ENCODE measurements around the gene PTPRZ1.

DNA sequence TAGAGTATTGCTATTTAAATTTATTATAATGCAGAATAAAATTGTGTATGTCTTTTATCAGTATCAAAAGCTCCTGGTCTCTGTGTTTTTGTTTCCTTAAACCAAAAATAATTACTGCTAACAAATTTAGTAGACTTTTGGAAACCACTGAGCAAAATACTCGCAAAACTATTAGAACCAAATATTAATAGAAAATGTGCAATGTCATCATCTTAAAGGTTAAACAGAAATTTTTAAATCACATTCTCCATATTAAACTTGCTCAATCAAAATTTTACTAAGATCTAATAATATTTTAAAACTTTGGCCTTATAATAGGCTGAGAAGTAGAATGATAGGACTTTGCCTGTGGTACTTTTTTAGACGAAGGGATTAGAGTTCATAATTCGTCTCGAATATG lies 222.7 kb downstream of the PTPRZ1 start:
- TF ChIP-seq, protein P1, sequence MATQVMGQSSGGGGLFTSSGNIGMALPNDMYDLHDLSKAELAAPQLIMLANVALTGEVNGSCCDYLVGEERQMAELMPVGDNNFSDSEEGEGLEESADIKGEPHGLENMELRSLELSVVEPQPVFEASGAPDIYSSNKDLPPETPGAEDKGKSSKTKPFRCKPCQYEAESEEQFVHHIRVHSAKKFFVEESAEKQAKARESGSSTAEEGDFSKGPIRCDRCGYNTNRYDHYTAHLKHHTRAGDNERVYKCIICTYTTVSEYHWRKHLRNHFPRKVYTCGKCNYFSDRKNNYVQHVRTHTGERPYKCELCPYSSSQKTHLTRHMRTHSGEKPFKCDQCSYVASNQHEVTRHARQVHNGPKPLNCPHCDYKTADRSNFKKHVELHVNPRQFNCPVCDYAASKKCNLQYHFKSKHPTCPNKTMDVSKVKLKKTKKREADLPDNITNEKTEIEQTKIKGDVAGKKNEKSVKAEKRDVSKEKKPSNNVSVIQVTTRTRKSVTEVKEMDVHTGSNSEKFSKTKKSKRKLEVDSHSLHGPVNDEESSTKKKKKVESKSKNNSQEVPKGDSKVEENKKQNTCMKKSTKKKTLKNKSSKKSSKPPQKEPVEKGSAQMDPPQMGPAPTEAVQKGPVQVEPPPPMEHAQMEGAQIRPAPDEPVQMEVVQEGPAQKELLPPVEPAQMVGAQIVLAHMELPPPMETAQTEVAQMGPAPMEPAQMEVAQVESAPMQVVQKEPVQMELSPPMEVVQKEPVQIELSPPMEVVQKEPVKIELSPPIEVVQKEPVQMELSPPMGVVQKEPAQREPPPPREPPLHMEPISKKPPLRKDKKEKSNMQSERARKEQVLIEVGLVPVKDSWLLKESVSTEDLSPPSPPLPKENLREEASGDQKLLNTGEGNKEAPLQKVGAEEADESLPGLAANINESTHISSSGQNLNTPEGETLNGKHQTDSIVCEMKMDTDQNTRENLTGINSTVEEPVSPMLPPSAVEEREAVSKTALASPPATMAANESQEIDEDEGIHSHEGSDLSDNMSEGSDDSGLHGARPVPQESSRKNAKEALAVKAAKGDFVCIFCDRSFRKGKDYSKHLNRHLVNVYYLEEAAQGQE (tag by site-specific recombination; IDR thresholded peaks at IDR 0.05) = no peak
- no peak for TF ChIP-seq ZNF350 (tag by site-specific recombination; IDR thresholded peaks at IDR 0.05)
- TF ChIP-seq SETDB1 (IDR thresholded peaks at IDR 0.05; ENCODE audit: insufficient read length, low read length) = no peak
- TF ChIP-seq, protein P2, sequence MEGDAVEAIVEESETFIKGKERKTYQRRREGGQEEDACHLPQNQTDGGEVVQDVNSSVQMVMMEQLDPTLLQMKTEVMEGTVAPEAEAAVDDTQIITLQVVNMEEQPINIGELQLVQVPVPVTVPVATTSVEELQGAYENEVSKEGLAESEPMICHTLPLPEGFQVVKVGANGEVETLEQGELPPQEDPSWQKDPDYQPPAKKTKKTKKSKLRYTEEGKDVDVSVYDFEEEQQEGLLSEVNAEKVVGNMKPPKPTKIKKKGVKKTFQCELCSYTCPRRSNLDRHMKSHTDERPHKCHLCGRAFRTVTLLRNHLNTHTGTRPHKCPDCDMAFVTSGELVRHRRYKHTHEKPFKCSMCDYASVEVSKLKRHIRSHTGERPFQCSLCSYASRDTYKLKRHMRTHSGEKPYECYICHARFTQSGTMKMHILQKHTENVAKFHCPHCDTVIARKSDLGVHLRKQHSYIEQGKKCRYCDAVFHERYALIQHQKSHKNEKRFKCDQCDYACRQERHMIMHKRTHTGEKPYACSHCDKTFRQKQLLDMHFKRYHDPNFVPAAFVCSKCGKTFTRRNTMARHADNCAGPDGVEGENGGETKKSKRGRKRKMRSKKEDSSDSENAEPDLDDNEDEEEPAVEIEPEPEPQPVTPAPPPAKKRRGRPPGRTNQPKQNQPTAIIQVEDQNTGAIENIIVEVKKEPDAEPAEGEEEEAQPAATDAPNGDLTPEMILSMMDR (tag by site-specific recombination; IDR thresholded peaks at IDR 0.05) = no peak
- TF ChIP-seq, protein P3, sequence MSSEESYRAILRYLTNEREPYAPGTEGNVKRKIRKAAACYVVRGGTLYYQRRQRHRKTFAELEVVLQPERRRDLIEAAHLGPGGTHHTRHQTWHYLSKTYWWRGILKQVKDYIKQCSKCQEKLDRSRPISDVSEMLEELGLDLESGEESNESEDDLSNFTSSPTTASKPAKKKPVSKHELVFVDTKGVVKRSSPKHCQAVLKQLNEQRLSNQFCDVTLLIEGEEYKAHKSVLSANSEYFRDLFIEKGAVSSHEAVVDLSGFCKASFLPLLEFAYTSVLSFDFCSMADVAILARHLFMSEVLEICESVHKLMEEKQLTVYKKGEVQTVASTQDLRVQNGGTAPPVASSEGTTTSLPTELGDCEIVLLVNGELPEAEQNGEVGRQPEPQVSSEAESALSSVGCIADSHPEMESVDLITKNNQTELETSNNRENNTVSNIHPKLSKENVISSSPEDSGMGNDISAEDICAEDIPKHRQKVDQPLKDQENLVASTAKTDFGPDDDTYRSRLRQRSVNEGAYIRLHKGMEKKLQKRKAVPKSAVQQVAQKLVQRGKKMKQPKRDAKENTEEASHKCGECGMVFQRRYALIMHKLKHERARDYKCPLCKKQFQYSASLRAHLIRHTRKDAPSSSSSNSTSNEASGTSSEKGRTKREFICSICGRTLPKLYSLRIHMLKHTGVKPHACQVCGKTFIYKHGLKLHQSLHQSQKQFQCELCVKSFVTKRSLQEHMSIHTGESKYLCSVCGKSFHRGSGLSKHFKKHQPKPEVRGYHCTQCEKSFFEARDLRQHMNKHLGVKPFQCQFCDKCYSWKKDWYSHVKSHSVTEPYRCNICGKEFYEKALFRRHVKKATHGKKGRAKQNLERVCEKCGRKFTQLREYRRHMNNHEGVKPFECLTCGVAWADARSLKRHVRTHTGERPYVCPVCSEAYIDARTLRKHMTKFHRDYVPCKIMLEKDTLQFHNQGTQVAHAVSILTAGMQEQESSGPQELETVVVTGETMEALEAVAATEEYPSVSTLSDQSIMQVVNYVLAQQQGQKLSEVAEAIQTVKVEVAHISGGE (tag by site-specific recombination; conservative IDR thresholded peaks at IDR 0.05; ENCODE audit: low read depth) = no peak
- no peak for TF ChIP-seq ZNF514 (tag by site-specific recombination; IDR thresholded peaks at IDR 0.05)
- no peak for TF ChIP-seq ZFHX2 (tag by site-specific recombination; conservative IDR thresholded peaks at IDR 0.05)
- TF ChIP-seq, protein P4, sequence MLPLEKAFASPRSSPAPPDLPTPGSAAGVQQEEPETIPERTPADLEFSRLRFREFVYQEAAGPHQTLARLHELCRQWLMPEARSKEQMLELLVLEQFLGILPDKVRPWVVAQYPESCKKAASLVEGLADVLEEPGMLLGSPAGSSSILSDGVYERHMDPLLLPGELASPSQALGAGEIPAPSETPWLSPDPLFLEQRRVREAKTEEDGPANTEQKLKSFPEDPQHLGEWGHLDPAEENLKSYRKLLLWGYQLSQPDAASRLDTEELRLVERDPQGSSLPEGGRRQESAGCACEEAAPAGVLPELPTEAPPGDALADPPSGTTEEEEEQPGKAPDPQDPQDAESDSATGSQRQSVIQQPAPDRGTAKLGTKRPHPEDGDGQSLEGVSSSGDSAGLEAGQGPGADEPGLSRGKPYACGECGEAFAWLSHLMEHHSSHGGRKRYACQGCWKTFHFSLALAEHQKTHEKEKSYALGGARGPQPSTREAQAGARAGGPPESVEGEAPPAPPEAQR (tag by site-specific recombination; IDR thresholded peaks at IDR 0.05) = no peak
- no peak for TF ChIP-seq ZXDB (tag by site-specific recombination; IDR thresholded peaks at IDR 0.05)
- TF ChIP-seq ZFP41 (tag by site-specific recombination; IDR thresholded peaks at IDR 0.05; ENCODE audit: borderline replicate concordance) = no peak
- TF ChIP-seq ZNF510 (tag by site-specific recombination; IDR thresholded peaks at IDR 0.05; ENCODE audit: insufficient replicate concordance) = no peak
- no peak for TF ChIP-seq ZNF785 (tag by site-specific recombination; IDR thresholded peaks at IDR 0.05)
